GM23338 (cell line): ENCODE measurements around the gene BRAP. TPM values are rescaled to one million over a fixed set of nuclear protein-coding genes. Genes with fewer than 3 reads are reported as not detected.

Experiments
- ATAC-seq: fragments of 200-7000 bp; cut with Tn5 transposase; 3 replicates; pipeline ENCODE4 v1.9.1; 2020
- DNase-seq: peaks from one replicate; pipeline ENCODE4 v3.0.0-alpha.2; 2015; ENCODE audit warnings: low spot score
- H2AFZ ChIP-seq: fragments of 200-600 bp; sonication (generic); 2 replicates; pipeline ENCODE4 v1.8.0; 2016; ENCODE audit warnings: antibody characterized with exemption, mild to moderate bottlenecking, moderate library complexity
- H3F3A ChIP-seq: fragments of 200-600 bp; sonication (generic); replicated peaks from 2 replicates; pipeline ENCODE4 v1.8.0; 2017; ENCODE audit warnings: antibody characterized with exemption, mixed run types, low read depth
- H3K27ac ChIP-seq: fragments of 200-600 bp; sonication (generic); 2 replicates; pipeline ENCODE4 v1.6.1; 2016; ENCODE audit warnings: low read depth
- H3K27me3 ChIP-seq: fragments of 200-600 bp; sonication (generic); 2 replicates; pipeline ENCODE4 v1.8.0; 2016; ENCODE audit warnings: mild to moderate bottlenecking, mixed run types, moderate library complexity; ENCODE audit not compliant: insufficient read depth
- H3K36me3 ChIP-seq: fragments of 200-600 bp; sonication (generic); 2 replicates; pipeline ENCODE4 v1.8.0; 2016; ENCODE audit warnings: mild to moderate bottlenecking; ENCODE audit not compliant: insufficient read depth
- H3K4me1 ChIP-seq: fragments of 200-600 bp; sonication (generic); 2 replicates; pipeline ENCODE4 v1.8.0; 2016; ENCODE audit warnings: mild to moderate bottlenecking, moderate library complexity; ENCODE audit not compliant: insufficient read depth
- H3K4me2 ChIP-seq: fragments of 200-600 bp; sonication (generic); 2 replicates; pipeline ENCODE4 v1.7.1; 2017; ENCODE audit warnings: mixed run types
- H3K4me3 ChIP-seq: fragments of 200-600 bp; sonication (generic); 2 replicates; pipeline ENCODE4 v1.6.1; 2016; ENCODE audit warnings: mixed run types
- H3K79me2 ChIP-seq: fragments of 200-600 bp; sonication (generic); replicated peaks from 2 replicates; pipeline ENCODE4 v1.8.0; 2017; ENCODE audit warnings: mild to moderate bottlenecking; ENCODE audit not compliant: insufficient read depth
- H3K9me2 ChIP-seq: fragments of 200-600 bp; sonication (generic); 2 replicates; pipeline ENCODE4 v1.8.0; 2017; ENCODE audit not compliant: insufficient read depth
- H4K20me1 ChIP-seq: fragments of 200-600 bp; sonication (generic); replicated peaks from 2 replicates; pipeline ENCODE4 v1.8.0; 2017; ENCODE audit warnings: mild to moderate bottlenecking; ENCODE audit not compliant: insufficient read depth
- H3K27ac Mint-ChIP-seq: 2 replicates; pipeline ENCODE4 v1.8.0; 2020; ENCODE audit warnings: inconsistent platforms, mild to moderate bottlenecking, moderate library complexity, mixed read lengths
- H3K27me3 Mint-ChIP-seq: 3 replicates; pipeline ENCODE4 v1.8.0; 2022; ENCODE audit warnings: low read depth, mild to moderate bottlenecking, moderate library complexity, mixed read lengths, inconsistent platforms; ENCODE audit not compliant: insufficient read depth, poor library complexity
- H3K36me3 Mint-ChIP-seq: 3 replicates; pipeline ENCODE4 v1.8.0; 2021; ENCODE audit warnings: low read depth, mild to moderate bottlenecking, inconsistent platforms, moderate library complexity, mixed read lengths
- H3K4me1 Mint-ChIP-seq: 3 replicates; pipeline ENCODE4 v1.8.0; 2020; ENCODE audit warnings: mild to moderate bottlenecking, inconsistent platforms, mixed read lengths
- H3K4me3 Mint-ChIP-seq: 3 replicates; pipeline ENCODE4 v1.8.0; 2021; ENCODE audit warnings: moderate library complexity, mild to moderate bottlenecking, inconsistent platforms, mixed read lengths
- H3K9me3 Mint-ChIP-seq: 3 replicates; pipeline ENCODE4 v1.8.0; 2020; ENCODE audit warnings: moderate library complexity, mild to moderate bottlenecking, inconsistent platforms, mixed read lengths
- CREB1 ChIP-seq: fragments of 250-450 bp; sonication (Bioruptor Pico); IDR thresholded peaks from 2 replicates; pipeline ENCODE4 v1.5.0; 2020; ENCODE audit warnings: low read depth, mild to moderate bottlenecking, moderate library complexity
- EZH2 ChIP-seq: fragments of 200-600 bp; sonication (generic); IDR thresholded peaks from one replicate; pipeline ENCODE4 v1.8.0; 2017; ENCODE audit warnings: antibody characterized with exemption, mild to moderate bottlenecking, low read depth; ENCODE audit not compliant: unreplicated experiment
- EZH2phosphoT487 ChIP-seq: fragments of 200-600 bp; sonication (generic); IDR thresholded peaks from one replicate; pipeline ENCODE4 v1.8.1; 2018; ENCODE audit warnings: antibody characterized with exemption; ENCODE audit not compliant: unreplicated experiment
- JUNB ChIP-seq: IDR thresholded peaks from one replicate; pipeline ENCODE4 v1.6.1; 2016; ENCODE audit warnings: antibody characterized with exemption; ENCODE audit not compliant: unreplicated experiment
- NANOG ChIP-seq: IDR thresholded peaks from 2 replicates; pipeline ENCODE4 v1.6.1; 2016; ENCODE audit warnings: antibody characterized with exemption, borderline replicate concordance
- POLR2AphosphoS5 ChIP-seq: IDR thresholded peaks from 2 replicates; pipeline ENCODE4 v1.6.1; 2016; ENCODE audit warnings: antibody characterized with exemption, low read depth
- STAT1 ChIP-seq: IDR thresholded peaks from one replicate; pipeline ENCODE4 v1.6.1; 2016; ENCODE audit warnings: antibody characterized with exemption; ENCODE audit not compliant: unreplicated experiment
- ZNF114 ChIP-seq: fragments of 250-450 bp; sonication (Bioruptor Pico); IDR thresholded peaks from 2 replicates; pipeline ENCODE4 v1.5.0; 2020; ENCODE audit warnings: mild to moderate bottlenecking, moderate library complexity
- ZNF331 ChIP-seq: fragments of 250-450 bp; sonication (Bioruptor Pico); IDR thresholded peaks from 2 replicates; pipeline ENCODE4 v1.5.0; 2020; ENCODE audit warnings: low read depth, mild to moderate bottlenecking, moderate library complexity
- polyA plus RNA-seq: library from polyadenylated mRNA; unstranded; fragments of >200 nt; fragmentation: Nextera tagmentation; extraction: Ambion mirVana; gene quantifications from 2 replicates; pipeline ENCODE4 v1.2.1, GENCODE V29; 2016
- total RNA-seq: library from RNA; depleted of rRNA; stranded (reverse); fragments of >200 nt; shearing (Covaris generic); gene quantifications from 2 replicates; pipeline ENCODE4 v1.2.3, GENCODE V29; 2014
- TF ChIP-seq, protein P1 (sequence below), 2 experiments: fragments of 200-600 bp in 1 of 2; sonication (generic) in 1 of 2; conservative IDR thresholded peaks; 2 replicates each; pipeline versions ENCODE4 v1.5.1 to v1.6.1; 2016 to 2017; ENCODE audit warnings: antibody characterized with exemption in 2 of 2, low read depth in 2 of 2, mild to moderate bottlenecking in 2 of 2, moderate library complexity in 1 of 2
- TF ChIP-seq, protein P2 (sequence below): IDR thresholded peaks from 2 replicates; pipeline ENCODE4 v1.6.1; 2016; ENCODE audit warnings: antibody characterized with exemption
- TF ChIP-seq, protein P3 (sequence below): fragments of 250-450 bp; sonication (Bioruptor Pico); IDR thresholded peaks from 2 replicates; pipeline ENCODE4 v1.5.0; 2020; ENCODE audit warnings: mild to moderate bottlenecking, moderate library complexity

BRAP gene
- total and polyA plus RNA-seq, 2 experiments from 2014 or later: 14.9 to 19.4 TPM

DNA sequence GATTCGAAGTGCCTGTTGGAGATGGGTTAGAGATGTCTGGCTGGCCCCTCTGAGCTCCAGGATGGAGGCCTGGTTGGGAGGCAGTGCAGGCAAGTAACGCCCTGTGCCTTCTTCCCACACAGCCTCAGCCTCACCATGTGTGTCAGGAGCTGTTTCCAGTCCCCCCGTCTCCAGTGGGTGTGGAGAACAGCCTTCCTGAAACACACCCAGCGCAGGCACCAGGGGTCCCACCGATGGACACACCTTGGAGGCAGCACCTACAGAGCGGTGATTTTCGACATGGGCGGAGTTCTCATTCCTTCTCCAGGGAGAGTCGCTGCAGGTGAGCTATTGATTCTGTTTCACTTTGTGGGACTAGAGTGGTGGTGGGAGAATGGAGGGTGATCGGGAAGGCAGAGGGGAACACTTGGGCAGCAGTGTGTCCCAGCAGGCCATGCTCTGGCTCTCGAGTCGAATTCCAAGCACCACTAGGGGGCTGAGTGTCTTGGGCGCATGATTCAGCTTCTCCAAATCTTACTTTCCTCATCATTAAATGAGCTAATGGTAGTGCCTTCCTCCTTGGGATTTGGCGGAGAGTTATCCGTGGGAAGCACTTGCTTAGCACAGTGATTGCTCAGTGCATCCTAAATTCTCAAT lies 6.9 kb upstream of the BRAP start:
- Histone ChIP-seq H3K9me2 (no peaks in the 10 kb centered on the region), H3K36me3 (peaks cover 5% of the 10 kb centered on the region; the same call in 1 of the 2 replicates), H4K20me1 (no peaks in the 10 kb centered on the region), H3K27me3 (no peaks in the 10 kb centered on the region), H3K27ac (peak overlapping the region; percentile 32; the same call in 1 of the 2 replicates), H3K79me2 (no peaks in the 10 kb centered on the region), H3K4me2 (no peak overlapping the region), H3K4me1 (no peaks in the 10 kb centered on the region), H2AFZ (no peak overlapping the region), H3K4me3 (no peak overlapping the region), H3F3A (no peaks in the 10 kb centered on the region)
- H3K4me3 Mint-ChIP-seq: no peak overlapping the region
- H3K27ac Mint-ChIP-seq: peak overlapping the region; percentile 81
- ATAC-seq (peak; percentile 84), DNase-seq (peak; percentile 71)
- no peaks in the 10 kb centered on the region for H3K9me3 Mint-ChIP-seq
- peaks cover 3% of the 10 kb centered on the region; the same call in 1 of the 3 replicates for H3K4me1 Mint-ChIP-seq
- H3K36me3 Mint-ChIP-seq: peaks cover 26% of the 10 kb centered on the region
- TF ChIP-seq STAT1: no peak
- TF ChIP-seq, protein P1, sequence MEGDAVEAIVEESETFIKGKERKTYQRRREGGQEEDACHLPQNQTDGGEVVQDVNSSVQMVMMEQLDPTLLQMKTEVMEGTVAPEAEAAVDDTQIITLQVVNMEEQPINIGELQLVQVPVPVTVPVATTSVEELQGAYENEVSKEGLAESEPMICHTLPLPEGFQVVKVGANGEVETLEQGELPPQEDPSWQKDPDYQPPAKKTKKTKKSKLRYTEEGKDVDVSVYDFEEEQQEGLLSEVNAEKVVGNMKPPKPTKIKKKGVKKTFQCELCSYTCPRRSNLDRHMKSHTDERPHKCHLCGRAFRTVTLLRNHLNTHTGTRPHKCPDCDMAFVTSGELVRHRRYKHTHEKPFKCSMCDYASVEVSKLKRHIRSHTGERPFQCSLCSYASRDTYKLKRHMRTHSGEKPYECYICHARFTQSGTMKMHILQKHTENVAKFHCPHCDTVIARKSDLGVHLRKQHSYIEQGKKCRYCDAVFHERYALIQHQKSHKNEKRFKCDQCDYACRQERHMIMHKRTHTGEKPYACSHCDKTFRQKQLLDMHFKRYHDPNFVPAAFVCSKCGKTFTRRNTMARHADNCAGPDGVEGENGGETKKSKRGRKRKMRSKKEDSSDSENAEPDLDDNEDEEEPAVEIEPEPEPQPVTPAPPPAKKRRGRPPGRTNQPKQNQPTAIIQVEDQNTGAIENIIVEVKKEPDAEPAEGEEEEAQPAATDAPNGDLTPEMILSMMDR (conservative IDR thresholded peaks at IDR 0.05; ENCODE audit: low read depth in 2 of 2): peak; percentile 48 to 55
- peaks cover 2% of the 10 kb centered on the region for H3K27me3 Mint-ChIP-seq

DNA sequence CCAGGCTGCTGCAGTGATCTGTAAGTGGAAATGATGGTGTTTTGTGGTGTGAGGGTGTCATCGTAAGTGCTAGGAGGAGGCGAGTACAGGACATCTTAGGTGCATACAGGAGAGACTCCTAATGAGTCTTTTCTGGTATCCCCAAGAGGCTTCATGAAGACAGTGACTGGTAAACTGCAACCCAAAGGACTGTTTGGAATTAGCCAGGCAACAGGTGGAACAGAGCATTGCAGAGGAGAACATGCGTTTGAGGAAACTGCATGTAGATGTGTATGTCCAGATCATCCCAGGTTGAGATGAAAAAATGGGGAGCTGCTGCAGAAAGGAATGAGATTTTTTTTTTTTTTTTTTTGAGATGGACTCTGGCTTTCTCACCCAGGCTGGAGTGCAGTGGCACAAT lies 5.5 kb upstream of the BRAP start:
- H3K27me3 Mint-ChIP-seq: peaks cover 4% of the 10 kb centered on the region
- no peak overlapping the region for H3K27ac Mint-ChIP-seq
- TF ChIP-seq ZNF114 (CRISPR knock-in tag): no peak
- no peak for TF ChIP-seq EZH2phosphoT487
- no peak for TF ChIP-seq EZH2
- TF ChIP-seq, protein P2, sequence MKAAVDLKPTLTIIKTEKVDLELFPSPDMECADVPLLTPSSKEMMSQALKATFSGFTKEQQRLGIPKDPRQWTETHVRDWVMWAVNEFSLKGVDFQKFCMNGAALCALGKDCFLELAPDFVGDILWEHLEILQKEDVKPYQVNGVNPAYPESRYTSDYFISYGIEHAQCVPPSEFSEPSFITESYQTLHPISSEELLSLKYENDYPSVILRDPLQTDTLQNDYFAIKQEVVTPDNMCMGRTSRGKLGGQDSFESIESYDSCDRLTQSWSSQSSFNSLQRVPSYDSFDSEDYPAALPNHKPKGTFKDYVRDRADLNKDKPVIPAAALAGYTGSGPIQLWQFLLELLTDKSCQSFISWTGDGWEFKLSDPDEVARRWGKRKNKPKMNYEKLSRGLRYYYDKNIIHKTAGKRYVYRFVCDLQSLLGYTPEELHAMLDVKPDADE: no peak
- TF ChIP-seq NANOG: no peak
- TF ChIP-seq JUNB: no peak
- TF ChIP-seq ZNF331 (CRISPR knock-in tag): no peak
- TF ChIP-seq, protein P3, sequence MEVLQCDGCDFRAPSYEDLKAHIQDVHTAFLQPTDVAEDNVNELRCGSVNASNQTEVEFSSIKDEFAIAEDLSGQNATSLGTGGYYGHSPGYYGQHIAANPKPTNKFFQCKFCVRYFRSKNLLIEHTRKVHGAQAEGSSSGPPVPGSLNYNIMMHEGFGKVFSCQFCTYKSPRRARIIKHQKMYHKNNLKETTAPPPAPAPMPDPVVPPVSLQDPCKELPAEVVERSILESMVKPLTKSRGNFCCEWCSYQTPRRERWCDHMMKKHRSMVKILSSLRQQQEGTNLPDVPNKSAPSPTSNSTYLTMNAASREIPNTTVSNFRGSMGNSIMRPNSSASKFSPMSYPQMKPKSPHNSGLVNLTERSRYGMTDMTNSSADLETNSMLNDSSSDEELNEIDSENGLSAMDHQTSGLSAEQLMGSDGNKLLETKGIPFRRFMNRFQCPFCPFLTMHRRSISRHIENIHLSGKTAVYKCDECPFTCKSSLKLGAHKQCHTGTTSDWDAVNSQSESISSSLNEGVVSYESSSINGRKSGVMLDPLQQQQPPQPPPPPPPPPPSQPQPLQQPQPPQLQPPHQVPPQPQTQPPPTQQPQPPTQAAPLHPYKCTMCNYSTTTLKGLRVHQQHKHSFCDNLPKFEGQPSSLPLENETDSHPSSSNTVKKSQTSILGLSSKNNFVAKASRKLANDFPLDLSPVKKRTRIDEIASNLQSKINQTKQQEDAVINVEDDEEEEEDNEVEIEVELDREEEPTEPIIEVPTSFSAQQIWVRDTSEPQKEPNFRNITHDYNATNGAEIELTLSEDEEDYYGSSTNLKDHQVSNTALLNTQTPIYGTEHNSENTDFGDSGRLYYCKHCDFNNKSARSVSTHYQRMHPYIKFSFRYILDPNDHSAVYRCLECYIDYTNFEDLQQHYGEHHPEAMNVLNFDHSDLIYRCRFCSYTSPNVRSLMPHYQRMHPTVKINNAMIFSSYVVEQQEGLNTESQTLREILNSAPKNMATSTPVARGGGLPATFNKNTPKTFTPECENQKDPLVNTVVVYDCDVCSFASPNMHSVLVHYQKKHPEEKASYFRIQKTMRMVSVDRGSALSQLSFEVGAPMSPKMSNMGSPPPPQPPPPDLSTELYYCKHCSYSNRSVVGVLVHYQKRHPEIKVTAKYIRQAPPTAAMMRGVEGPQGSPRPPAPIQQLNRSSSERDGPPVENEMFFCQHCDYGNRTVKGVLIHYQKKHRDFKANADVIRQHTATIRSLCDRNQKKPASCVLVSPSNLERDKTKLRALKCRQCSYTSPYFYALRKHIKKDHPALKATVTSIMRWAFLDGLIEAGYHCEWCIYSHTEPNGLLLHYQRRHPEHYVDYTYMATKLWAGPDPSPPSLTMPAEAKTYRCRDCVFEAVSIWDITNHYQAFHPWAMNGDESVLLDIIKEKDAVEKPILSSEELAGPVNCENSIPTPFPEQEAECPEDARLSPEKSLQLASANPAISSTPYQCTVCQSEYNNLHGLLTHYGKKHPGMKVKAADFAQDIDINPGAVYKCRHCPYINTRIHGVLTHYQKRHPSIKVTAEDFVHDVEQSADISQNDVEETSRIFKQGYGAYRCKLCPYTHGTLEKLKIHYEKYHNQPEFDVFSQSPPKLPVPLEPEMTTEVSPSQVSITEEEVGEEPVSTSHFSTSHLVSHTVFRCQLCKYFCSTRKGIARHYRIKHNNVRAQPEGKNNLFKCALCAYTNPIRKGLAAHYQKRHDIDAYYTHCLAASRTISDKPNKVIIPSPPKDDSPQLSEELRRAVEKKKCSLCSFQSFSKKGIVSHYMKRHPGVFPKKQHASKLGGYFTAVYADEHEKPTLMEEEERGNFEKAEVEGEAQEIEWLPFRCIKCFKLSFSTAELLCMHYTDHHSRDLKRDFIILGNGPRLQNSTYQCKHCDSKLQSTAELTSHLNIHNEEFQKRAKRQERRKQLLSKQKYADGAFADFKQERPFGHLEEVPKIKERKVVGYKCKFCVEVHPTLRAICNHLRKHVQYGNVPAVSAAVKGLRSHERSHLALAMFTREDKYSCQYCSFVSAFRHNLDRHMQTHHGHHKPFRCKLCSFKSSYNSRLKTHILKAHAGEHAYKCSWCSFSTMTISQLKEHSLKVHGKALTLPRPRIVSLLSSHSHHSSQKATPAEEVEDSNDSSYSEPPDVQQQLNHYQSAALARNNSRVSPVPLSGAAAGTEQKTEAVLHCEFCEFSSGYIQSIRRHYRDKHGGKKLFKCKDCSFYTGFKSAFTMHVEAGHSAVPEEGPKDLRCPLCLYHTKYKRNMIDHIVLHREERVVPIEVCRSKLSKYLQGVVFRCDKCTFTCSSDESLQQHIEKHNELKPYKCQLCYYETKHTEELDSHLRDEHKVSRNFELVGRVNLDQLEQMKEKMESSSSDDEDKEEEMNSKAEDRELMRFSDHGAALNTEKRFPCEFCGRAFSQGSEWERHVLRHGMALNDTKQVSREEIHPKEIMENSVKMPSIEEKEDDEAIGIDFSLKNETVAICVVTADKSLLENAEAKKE: no peak
- no peak for TF ChIP-seq CREB1 (CRISPR knock-in tag)
- no peak for TF ChIP-seq POLR2AphosphoS5
- no peak for TF ChIP-seq STAT1

More for the DNA sequence above, 5.5 kb upstream of the BRAP start:
- Histone ChIP-seq H3K4me2 (no peak overlapping the region), H3K36me3 (peaks cover 5% of the 10 kb centered on the region; the same call in 1 of the 2 replicates), H3K27ac (no peak overlapping the region), H3K27me3 (no peaks in the 10 kb centered on the region), H3K9me2 (no peaks in the 10 kb centered on the region), H3K4me1 (peaks cover 7% of the 10 kb centered on the region), H3K4me3 (no peak overlapping the region), H4K20me1 (no peaks in the 10 kb centered on the region), H3K79me2 (peaks cover 11% of the 10 kb centered on the region), H2AFZ (no peak overlapping the region), H3F3A (peaks cover 2% of the 10 kb centered on the region; the same call in 1 of the 2 replicates)
- H3K36me3 Mint-ChIP-seq: peaks cover 23% of the 10 kb centered on the region
- H3K4me3 Mint-ChIP-seq: no peak overlapping the region
- no peaks in the 10 kb centered on the region for H3K9me3 Mint-ChIP-seq
- peaks cover 8% of the 10 kb centered on the region for H3K4me1 Mint-ChIP-seq
- no peak for DNase-seq
- ATAC-seq: no peak
